HS-27A (cell line): ENCODE data around the gene PI4K2A.
A peak's percentile ranks its signal among the peaks of the same experiment; 100 is the strongest.
"Not testable (repeated sequence)": the region's sequence is repeated elsewhere in the genome, so short reads cannot be mapped to it uniquely, and the experiment has no call there.

Experiments used
- DNase-seq: peaks from one replicate; pipeline ENCODE4 v3.0.0-alpha.2; 2012; ENCODE audit warnings: low read depth, missing footprints

The PI4K2A gene

DNA sequence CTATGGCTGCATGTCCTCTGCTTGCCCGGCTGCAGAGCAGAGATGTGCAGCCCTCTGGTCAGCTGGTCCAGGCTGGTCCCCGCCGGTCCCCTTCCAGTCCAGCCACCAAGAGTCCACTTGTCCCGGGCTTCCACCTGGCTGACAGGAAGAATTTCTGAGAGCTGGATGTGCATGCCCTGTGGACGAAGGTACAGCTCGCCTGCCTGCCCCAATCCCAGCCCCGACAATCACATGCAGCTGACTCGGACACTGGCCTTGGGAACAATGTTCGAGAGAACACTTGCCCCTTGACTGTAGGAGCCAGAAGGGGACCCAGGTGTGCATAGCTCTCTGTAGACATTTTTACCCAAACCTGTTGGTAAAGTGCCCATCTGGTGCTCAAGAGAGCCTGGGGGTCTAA, 34.8 kb downstream of the PI4K2A start:
- no peak for DNase-seq

DNA sequence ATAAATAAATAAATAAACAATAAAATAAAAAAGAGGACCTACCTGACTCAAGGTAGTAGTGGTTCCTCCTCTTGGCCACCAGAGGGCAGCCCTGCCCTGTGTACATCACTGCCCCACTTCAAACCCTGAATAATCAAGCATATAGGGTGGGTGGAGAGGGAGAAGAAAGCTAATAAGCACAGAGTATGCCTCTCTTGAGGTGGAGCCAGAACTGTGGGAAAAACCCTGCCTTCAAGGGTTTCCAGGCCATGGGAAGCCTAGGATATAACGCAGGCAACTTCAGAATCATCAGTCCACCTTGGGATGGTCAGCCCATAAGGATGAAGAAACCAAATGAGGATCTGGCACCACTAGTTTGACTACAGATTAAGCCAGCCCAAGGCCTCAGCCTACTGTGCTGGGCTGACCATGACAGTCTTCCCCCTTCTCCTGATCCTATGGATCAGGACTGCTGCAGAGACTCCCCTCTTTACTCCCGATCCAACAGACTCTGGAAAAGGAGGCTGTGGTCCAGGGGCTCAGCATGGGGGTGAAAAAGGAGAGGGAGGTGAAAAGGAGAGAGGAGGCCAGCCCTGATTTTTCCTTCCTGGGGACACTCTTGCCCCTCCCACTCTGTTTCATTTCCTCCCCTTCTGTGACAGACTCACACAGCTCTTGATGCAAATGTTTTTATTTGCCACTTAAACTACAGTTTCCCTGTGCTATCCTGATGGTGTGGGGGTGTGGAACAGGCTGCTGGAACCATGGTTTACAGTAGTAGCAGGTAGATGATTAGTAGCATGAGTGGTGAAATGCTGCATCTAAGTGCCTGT, 36.5 kb downstream of the PI4K2A start:
- no peak for DNase-seq

DNA sequence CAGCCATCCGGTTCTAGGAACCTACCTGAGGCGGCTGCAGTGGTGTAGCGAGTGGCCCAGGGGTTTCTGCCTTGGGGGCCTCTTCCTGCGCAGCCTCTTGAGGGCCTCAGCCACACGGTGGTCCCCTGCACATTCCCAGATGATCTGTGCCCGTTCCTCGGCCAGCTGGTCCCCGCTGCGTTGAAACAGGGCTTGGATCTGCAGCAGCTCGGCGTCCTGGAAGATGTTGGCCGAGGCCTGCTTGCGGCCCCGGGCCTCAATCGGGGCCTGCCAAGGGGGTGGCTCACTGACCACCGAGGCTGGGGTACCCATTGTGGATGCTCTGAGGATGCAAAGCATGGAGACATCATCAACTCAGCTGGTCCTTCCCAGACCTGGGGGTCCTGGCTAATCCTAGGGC, 39.1 kb downstream of the PI4K2A start:
- no peak for DNase-seq

DNA sequence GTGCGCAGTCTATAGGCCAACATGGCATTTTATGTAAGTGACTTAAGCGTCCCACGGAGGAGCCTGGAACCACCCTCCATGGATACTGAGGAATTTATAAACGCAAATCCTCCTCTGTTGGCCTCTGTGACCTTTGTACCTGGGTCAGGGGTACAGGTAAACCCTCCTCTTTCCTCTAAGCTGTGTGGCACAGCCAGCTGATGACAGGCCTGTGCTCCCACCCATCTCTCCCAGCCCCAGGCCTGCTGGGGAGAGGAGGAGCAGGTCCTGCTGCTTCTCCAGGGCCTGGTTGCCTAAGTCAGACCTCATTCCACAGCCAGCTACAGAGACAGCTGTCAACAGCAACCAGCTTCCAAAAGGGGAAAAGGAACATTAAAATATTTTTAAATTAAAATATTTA, 41.6 kb downstream of the PI4K2A start:
- DNase-seq = no peak

DNA sequence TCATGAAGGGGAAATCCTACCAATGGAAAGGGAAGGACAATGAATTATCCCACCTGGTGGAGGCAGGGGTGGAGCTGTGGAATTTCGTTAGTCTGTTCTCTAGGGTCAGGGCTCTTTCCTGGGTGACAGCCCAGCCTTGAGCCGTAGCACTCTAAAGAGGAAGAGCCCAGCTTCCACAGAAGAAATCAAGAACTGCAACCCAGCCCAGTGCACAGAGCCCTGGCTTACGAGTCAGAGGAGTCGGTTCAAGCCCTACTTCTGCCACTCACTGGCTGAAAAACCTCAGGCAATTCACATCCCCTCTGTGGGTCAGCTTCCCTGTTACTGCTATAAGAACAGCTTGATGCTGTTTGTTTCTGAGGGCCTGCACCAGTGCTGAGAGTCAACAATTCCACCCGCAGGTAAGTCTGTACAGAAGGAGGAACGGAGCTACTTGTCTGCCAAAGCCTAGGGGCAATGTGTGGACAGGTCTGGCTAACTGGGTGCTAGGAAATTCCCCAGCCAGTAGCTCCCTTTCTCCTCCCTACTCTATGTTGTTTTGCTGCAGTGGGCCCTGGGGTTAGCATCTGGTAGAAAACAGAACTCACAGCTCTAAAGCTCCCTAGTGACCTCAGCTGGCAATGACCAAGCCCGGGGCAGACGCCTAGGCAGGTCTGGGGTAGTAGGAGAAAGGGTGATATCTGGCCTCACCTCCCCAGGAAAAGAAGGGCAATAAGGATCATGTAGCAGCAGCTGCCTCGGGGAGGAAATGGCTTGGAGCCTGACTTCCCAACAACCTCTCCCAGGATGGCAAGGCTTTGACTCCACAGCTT, 43.3 kb downstream of the PI4K2A start:
- no peak for DNase-seq

DNA sequence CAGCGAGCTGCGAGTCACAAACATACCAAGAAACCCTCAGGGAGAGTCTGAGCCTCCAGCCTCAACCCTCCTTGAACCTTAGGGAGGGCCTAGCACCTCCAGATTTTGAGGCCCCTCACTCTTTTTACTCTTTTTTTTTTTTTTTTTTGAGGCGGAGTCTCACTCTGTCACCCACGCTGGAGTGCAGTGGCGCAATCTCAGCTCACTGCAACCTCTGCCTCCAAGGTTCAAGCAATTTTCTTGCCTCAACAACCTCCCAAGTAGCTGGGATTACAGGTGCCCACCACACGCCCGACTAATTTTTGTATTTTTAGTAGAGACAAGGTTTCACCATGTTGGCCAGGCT, 43.9 kb downstream of the PI4K2A start:
- not testable (repeated sequence) for DNase-seq

DNA sequence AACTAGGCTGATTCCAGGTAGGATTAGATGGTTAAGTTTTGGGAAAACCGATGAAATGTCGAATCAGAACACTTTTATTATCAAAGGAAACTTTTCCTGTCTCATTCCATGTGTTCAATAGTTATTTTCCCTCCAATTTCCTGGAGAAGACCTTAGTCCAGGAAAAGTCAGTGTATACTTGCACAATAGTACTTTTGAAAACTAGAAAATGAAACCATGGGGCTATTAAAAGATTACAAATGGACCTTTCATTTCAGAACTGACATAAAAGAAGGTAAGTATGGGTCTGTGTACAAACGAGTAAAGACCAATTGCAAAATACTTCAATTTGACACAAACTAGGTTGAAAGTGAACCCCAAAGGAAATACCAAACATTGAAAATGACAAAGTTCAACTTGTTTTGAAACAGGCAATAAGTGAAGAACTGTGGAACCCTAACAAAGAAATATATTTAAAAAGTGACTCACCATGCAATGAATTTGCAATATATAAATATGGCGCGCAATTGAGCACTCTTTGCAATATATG, 44.5 kb downstream of the PI4K2A start:
- no peak for DNase-seq

DNA sequence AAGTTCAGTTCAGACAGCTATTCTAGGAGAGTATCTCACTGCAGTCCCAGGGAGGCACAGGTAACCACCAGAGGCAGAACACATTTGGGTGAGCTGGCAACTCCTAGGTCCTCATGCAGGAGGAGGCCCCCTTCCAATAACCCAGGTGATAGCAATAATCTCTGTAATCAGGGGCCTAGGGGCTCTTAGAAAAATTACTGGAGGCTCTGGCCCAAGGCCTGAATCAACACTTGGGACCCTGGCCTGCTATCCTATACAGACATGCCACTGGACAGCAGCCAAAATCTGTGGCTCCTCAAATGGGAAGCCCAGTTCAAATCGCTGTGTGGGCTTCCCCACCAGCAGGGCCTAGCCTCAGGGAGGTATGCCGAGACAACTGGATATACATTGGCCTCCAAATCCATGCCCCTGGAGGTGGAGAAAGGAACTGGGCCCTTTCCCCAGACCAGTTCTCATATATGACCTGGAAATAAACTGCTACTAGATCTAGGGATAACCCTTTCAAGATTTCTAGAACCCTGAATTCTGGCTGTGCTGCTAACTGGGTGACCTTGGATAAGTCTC, 45.0 kb downstream of the PI4K2A start:
- DNase-seq = no peak

DNA sequence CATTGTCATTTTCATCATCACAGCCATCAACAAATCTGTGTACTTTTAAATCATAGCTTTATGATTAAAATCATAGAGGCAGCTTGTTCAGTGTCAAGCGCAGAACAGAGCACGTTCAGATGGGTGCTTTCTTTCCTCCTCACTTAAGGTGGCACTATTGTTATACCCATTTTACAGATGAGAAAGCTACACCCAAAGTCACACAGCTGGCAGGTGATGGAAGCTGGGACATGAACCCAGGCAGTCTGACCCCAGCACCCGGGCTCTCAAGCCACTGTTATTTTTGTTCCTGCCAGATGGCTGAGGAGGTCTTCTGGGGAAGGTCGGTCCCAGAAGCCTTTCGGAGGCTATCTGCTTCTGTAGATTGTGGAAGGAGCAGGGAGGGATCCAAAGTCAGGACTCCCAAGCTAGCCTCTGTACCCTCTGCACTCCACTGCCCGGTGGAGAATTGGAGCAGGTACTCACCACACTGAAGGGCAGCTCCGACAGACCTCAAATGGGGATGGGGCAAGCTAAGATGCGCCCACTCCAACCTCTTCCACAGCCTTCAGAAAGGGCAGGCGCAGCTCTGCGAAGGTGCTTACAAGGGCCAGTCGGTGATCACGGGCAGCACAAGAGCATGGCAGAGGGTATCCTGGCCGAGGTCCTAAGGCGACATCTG, 46.0 kb downstream of the PI4K2A start:
- no peak for DNase-seq

DNA sequence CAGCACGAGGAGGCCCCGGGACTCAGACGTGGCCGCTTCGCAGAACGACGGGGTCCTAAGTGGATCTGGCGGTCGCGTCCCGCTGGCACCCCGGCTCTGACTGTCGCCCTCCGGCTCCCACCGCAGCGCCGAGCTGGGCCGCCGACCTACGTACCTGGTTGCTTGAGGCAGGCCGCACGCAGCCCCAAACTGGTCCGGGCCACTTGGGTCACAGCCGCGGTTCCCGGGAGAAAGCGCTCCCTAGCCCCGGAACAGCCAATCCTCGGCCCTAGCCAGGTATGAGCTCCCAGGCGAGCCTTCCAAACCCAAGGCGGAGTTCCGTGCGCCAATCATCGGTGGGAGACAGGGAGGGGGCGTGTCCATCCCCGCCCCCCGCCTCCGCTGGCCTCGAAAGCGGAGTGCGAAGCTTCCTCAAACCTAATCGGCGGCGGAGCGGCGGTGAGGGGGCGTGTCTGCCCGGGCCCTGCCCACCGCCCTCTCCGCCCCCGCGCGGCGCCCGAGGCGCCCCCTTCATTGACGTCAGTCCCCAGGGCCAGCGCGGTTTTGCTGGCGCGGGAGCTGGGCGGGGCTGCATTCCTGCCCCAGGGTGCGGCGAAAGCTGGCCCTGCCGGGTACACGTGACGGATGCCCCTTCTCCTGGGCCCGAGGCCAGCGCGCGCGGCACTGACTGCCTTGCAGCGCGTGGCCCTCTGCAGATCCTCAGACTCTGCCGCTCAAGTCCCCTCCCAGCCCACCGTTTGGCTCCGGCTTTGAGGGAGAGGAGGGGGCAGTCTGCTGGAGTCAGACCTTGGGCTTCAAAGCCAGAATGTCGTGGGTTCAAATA, 46.7 kb downstream of the PI4K2A start, which contains the start of gene AVPI1:
AVPI1 (minus strand) TSS at position 280 of the 823 bp plus-strand sequence. CDS start 7,336 bp downstream, outside the sequence.
- peak; percentile 80 for DNase-seq

DNA sequence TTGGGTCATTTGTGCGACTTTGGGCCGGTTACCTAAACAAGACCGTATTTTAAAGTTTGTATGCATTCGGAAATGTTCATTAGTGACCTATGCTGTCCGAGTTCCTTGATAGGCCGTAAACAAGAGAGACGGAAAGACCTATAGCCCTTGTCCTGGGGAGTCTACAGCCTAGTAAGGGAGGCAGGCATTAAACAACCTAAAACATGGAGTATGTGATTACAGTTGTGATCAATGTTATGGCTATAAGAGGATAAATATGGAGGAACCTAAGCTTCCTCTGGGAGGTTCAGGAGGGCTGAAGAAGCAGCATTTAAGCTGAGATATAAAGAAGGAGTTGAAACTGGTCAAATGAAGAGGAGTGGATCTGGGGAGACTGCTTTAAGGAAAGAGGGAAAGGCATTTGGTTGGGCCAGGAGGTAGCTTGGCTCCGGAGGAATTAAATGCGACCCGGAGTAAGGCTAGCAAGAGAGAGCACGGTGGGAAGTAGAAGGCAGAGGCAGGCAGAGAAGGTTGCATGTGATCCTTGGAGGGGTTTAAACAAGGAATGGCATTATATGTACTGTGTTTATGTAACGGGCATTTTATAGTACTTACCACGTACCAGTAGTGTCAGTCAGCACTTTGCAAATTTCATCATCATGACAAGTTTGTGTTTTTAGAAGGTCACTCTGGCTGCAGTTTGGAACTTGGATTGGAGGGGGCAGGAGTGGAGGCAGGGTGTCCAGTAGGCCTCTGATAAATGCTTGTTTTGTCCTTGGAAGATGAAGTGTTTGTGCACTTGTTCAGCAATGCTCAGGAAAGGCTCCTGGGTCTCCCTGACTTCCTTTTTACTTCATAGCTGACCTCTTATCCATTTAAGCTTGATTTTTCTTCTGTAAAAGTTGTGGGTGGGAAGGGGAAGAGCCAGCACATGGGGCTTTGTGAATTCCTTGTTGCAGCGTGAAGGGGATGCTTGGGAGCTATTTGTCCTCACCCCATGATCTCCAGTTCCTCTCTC, 47.6 kb downstream of the PI4K2A start:
- DNase-seq = no peak

DNA sequence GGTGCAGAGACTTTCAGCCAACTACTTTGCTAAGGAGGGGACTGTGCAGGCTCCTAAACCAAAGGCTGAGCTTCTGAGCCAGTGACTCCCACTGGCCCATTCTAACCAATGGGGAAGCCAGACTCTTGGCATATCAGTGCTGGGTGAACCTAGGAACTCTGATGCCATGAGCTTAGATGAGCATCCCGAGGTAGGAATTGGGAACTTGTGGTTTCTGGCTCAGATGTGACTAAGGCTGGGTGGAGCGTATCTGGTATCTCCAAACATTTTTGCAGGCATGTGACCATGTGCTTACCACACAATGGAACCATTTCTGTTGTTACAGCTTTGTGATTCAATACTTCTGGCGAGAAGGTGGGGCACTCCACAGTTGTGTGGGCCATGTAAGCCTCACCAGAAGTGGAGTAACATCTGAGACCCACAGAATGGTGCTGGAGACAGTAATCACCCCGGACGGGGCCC, 49.1 kb downstream of the PI4K2A start:
- DNase-seq = peak; percentile 90

DNA sequence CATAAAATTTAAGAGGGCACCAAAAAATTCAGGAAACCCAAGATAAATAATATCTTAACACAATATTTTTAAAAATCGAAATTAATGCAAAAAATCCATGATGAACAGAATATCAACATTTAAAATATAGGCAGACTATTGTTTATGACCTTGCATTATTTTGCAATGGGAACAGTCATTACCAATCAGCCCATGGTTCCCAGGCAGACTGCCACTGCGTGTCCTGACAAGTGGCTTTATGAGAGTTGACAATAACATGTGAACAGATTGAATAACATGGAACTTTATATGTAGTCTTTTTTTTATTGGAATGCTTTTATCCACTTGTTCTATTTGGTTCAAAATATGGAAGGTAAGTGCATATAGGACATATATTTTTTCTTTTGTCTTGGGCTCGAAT, 49.7 kb downstream of the PI4K2A start:
- DNase-seq = no peak

DNA sequence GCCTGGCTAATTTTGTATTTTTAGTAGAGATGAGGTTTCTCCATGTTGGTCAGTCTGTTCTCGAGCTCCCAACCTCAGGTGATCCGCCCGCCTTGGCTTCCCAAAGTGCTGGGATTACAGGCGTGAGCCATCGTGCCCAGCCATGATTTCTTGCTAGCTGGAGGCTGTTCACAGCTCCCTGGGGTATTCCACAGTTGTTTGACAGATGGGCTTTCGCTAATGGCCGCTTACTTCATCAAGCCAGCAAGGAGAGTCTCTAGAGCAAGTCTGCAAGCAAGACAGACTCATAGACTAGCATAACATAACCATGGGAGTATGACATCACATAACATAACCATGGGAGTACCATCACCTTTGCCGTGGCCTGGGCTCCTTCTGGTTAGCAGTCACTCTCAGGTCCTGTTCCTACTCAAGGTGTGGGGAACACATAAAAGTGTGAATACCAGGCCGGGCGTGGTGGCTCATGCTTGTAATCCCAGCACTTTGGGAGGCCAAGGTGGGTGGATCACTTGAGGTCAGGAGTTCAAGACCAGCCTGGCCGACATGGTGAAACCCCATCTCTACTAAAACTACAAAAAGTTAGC, 57.7 kb downstream of the PI4K2A start:
- not testable (repeated sequence) for DNase-seq

DNA sequence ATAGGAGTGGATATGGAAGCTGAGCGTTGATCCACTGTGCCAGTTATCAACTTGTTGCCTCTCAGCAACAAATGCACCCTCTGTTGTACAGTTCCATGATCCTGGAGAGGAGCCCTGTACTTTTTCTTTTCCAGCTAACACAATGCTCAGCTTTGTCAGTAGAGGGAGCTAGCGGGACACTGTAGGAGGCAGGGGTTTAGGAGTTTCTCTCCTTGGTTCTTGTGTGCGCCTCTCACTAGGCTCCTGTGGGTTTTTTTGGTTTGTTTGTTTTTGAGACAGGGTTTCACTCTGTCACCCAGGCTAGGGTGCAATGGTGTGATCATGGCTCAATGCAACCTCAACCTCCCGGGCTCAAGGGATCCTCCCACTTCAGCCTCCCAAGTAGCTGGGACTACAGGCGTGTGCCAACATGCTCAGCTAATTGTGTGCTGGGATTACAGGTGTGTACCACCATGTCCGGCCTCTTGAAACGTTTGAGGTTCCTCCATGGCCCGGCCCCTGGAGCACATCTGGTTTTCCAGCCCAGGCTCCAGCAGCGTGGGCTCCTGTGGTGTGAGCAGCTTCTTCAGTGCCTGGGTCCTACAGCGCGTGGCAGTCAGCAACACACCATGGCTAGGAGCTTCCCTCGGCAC, 61.1 kb downstream of the PI4K2A start:
- no peak for DNase-seq

DNA sequence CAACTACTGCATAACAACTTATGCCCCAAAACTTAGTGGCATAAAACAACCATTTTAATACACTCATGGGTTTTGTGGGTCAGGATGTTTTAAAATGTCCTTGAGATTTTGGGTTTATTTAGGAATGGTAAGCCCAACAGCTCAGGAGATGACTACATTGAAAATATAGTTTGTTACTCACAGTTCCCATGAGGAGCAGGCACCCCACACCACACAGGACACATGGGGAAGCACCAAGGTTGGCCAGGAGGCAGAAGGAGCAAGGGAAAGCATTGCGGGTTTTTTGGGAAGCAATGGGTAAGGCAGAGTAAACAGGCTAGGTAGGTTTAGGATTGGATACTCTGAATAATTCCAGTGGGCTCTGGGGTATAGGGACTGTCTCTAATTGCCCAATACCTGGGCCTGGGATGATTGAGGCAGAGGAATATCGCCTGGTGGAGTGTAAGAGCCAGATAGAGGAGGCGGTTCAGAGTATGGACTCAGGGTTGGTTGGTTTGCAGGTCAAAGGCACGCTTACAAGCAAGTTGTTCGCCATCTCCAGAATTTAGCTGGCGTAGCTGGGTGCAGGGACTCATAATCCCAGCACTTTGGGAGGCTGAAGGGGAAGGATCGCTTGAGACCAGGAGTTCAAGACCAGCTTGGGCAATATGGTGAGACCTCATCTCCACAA, 63.1 kb downstream of the PI4K2A start:
- no peak for DNase-seq

DNA sequence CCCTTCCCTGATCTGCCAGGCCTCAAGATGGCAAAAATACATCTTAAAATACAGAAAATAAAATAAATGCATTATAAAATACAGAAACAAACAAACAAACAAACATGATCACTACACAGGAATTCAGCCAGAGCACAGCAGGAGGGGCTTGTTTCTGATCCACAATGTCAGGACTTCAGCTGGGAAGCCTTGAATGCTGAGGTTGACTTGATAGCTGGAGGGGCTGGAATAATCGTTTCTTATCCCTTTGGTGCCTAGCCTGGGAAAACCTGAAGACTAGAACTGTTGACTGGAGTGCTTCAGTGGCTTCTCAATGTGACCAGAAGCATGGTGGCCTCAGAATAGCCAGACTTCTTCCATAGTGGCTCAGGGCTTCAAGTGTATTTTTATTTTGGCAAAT, 63.9 kb downstream of the PI4K2A start:
- no peak for DNase-seq

DNA sequence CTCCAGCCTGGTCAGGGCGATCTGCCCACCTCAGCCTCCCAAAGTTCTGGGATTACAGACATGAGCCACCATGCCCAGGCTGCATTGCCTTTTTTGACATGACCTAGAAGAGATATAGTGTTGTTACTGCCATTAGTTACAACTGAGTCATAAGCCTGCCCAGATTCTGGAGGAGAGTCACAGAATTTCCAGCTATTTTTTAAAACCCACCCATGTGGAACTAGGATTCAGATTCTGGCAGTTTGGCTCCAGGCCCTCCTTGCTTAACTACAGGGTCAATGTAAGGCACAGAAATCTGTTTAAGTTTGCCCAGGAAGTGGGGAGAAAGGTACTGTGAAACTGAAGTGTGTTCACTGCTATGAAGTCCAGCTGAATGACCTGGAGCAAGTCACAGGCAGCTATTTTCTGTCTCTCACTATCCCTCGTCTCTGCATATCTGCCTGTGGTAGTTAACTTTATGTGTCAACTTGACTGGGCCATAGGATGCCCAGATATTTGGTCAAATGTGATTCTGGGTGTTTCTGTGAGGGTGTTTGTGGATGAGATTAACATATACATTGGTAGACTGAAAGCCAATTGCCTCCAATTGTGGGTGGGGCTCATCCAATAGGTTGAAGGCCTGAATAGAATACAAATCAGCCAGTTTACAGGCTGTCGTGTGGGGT, 64.7 kb downstream of the PI4K2A start:
- no peak for DNase-seq
